OCI-LY3 (cell line): ENCODE data around the gene SIGLEC9.

ENCODE experiments used
- EZH2phosphoT487 ChIP-seq: fragments of 200-600 bp; shearing (Covaris generic); IDR thresholded peaks from 2 replicates; pipeline ENCODE4 v1.6.1; 2018; ENCODE audit warnings: antibody characterized with exemption, mixed run types, low read depth
- TF ChIP-seq, protein P1 (sequence below): fragments of 200-600, 300-600 bp; sonication (generic); IDR thresholded peaks from 2 replicates; pipeline ENCODE4 v1.5.1; 2014; ENCODE audit warnings: antibody characterized with exemption, low read length, low read depth

DNA sequence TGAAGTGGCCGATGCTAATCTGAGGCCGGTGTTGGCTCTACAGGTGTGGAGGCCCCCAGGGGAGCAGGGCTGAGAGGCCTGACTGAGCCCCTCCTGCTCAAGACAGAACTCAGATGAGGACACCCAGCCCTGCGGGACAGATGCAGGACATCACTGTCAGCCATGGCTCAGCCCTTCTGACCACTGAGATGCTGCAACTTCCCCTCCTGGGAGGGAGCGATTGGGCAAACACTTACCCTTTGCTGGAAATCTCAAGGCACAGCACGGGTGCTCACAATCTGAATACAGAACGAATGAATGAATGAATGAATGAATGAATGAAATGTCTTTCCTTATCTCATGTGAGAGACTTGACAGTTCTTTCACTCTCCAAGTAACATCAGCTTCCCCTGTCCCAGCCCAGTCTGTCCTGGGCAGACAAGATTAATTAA, 13.9 kb downstream of the SIGLEC9 start:
- TF ChIP-seq, protein P1, sequence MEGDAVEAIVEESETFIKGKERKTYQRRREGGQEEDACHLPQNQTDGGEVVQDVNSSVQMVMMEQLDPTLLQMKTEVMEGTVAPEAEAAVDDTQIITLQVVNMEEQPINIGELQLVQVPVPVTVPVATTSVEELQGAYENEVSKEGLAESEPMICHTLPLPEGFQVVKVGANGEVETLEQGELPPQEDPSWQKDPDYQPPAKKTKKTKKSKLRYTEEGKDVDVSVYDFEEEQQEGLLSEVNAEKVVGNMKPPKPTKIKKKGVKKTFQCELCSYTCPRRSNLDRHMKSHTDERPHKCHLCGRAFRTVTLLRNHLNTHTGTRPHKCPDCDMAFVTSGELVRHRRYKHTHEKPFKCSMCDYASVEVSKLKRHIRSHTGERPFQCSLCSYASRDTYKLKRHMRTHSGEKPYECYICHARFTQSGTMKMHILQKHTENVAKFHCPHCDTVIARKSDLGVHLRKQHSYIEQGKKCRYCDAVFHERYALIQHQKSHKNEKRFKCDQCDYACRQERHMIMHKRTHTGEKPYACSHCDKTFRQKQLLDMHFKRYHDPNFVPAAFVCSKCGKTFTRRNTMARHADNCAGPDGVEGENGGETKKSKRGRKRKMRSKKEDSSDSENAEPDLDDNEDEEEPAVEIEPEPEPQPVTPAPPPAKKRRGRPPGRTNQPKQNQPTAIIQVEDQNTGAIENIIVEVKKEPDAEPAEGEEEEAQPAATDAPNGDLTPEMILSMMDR, result no peak
- no peak for TF ChIP-seq EZH2phosphoT487
